ENCODE data around the gene ADD2.
"Not testable (repeated sequence)": the region's sequence is repeated elsewhere in the genome, so short reads cannot be mapped to it uniquely, and the experiment has no call there.

Gene ADD2

DNA sequence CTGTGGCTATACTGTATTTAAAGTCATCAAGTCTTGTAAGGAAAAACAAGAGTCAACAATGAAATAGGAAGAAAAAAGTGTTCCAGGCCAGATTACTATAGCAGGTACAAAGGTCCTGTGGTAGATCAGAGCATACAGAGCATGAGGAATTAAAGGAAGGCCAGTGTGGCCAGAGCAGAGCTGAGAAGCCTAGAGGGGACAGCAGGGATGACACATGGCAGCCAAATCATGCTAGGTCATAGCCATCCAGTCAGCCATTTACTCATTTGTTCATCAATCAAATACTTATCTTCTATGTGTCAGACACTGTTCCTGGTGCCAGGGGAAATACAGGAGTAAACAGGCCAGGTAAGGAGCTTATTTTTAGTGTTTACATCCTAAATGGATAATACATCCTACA, 24.3 kb downstream of the ADD2 start:
- TF ChIP-seq, protein P1, sequence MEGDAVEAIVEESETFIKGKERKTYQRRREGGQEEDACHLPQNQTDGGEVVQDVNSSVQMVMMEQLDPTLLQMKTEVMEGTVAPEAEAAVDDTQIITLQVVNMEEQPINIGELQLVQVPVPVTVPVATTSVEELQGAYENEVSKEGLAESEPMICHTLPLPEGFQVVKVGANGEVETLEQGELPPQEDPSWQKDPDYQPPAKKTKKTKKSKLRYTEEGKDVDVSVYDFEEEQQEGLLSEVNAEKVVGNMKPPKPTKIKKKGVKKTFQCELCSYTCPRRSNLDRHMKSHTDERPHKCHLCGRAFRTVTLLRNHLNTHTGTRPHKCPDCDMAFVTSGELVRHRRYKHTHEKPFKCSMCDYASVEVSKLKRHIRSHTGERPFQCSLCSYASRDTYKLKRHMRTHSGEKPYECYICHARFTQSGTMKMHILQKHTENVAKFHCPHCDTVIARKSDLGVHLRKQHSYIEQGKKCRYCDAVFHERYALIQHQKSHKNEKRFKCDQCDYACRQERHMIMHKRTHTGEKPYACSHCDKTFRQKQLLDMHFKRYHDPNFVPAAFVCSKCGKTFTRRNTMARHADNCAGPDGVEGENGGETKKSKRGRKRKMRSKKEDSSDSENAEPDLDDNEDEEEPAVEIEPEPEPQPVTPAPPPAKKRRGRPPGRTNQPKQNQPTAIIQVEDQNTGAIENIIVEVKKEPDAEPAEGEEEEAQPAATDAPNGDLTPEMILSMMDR (IDR thresholded peaks at IDR 0.05; ENCODE audit: borderline replicate concordance, insufficient read depth, low read depth, low read length), result no peak
- H3K4me3 ChIP-seq (ENCODE audit: low read depth, low read length), result no peak overlapping the region

DNA sequence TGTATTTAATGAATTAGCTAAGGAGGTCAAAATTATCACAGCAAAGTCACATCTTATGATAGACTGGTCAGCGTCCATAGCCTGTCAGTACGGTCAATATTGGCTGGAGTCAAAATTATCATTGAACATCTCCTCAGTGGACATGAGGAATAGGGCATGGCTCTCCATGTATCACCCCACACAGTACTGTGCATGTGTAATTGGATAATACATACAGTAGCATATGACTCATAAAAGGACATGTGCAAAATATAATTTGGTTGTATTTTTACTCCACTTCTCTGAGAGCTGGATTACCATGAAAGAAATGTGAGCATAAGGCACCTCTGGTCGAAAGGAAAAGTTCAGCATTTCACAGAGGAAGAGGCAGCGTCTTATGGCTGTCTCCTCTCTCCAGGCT, 24.9 kb downstream of the ADD2 start:
- no peak overlapping the region for H3K4me3 ChIP-seq (ENCODE audit: low read depth, low read length)
- TF ChIP-seq, protein P1 (IDR thresholded peaks at IDR 0.05; ENCODE audit: borderline replicate concordance, insufficient read depth, low read depth, low read length), result no peak

DNA sequence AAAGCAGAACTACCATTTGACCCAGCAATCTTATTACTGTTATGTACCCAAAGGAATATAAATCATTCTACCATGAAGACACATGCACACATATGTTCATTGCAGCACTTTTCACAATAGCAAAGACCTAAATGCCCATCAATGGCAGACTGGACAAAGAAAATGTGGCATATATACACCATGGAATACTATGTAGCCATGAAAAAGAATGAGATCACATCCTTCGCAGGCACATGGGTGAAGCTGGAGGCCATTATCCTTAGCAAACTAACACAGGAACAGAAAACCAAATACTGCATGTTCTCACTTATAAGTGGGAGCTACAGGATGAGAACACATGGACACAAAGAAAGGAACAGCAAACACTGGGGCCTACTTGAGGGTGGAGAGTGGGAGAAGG, 28.5 kb downstream of the ADD2 start:
- H3K4me3 ChIP-seq (ENCODE audit: low read depth, low read length), result not testable (repeated sequence)

DNA sequence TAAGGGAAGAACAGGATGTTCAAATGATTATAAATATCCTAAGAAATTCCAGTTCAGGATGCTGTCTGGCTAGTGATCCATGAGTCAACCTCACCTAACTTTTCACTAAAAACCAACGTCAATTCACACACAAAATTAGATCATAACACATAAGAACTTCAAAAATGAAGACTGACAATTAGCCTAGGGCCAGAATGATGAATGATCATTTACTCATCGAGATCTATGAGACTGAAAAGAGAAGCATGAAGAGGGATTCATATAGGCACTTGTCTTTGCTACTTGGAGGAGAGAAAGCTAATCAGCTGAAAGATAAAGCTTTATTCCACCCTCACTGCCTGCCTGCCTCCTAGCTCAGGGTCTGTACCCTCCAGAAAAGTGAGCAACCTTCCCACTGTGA, 29.8 kb downstream of the ADD2 start:
- TF ChIP-seq, protein P1 (IDR thresholded peaks at IDR 0.05; ENCODE audit: borderline replicate concordance, insufficient read depth, low read depth, low read length), result no peak
- no peak overlapping the region for H3K4me3 ChIP-seq (ENCODE audit: low read depth, low read length)

DNA sequence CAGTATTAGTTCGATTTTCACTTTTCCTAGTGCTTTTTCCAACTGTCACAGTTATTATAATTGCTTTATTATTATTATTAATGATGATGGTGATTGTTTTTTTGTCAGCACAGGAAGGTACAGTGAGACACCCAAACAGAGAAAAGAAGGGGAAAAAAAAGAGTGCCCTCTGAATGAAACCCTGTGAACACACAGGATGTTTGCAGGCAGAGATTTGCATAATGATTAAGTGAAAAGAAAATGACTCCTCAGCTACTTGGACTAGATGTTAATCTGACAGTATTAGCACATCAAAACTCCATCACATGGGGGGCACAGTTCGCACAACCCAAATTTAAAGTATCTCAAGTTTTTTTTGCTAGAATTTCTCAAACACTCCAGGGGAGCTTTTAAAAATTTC, 32.9 kb downstream of the ADD2 start:
- TF ChIP-seq, protein P1 (IDR thresholded peaks at IDR 0.05; ENCODE audit: borderline replicate concordance, insufficient read depth, low read depth, low read length), result no peak
- no peak overlapping the region for H3K4me3 ChIP-seq (ENCODE audit: low read depth, low read length)

DNA sequence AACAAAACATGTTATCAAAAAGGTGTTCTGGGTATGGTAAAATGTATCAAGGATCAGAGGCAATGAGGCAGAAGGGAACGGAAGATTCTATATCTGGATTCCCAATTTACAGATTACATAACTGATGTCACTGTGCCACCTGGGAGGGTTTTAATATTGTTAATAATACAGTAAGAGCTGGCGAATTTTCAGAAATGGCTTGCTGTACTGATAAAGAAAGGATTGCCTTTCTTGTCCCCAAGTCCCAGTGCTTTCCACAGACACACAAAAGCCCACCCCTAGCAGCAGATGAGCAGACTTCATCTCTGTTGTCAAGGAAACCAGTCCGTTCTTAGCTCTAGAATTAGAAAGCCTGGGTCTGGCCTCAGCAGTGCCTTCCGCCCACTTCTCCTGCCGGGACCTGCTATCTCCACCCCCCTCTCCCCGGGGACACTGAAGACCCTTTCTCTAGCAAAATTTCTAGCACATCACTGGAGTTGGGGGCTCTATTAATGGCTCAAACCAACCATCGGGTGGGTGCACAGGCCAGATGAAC, 34.3 kb downstream of the ADD2 start:
- TF ChIP-seq, protein P1 (IDR thresholded peaks at IDR 0.05; ENCODE audit: borderline replicate concordance, insufficient read depth, low read depth, low read length), result no peak
- no peak overlapping the region for H3K4me3 ChIP-seq (ENCODE audit: low read depth, low read length)

DNA sequence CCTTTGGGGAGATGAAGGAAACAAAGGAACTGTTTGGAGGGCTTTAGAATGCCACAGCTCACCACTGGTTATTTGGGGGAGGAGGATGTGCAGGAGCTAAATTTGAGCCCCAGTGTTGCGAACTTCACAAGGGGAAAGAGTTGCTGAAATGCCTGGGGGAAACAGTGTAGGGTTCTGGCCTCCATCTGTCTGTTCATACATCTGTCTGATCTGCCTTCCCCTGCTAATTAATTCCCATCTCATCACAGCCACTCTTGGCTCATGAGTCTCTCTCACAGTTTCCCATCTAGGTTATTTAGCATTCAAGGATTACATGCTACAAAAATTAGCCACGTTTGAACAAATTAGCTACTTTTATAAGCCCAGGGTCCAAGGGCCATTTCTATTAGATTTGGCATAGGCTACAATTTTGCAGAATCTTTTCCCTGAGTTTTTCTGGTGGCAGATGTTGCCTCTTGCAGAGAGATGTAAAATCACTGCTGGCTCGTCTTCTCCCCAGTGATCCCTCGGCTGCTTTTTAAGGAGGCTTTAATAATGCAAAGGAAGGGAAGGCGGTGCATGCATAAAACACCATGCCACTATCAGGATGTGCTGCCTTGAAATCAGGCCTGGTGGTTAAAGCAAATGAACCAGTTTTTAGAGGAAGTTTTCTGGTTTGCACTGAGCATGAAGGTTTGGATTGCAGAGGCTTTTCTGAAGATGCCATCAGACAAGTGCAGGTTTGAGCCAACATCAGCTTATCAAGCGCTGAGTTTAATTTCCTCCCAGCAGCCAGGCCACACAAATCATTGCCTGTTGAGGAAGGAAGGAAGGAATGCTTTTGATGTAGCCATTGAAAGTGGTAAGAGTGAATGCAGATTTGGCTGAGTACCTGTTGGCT, 35.0 kb downstream of the ADD2 start:
- TF ChIP-seq, protein P1 (IDR thresholded peaks at IDR 0.05; ENCODE audit: borderline replicate concordance, insufficient read depth, low read depth, low read length), result no peak
- H3K4me3 ChIP-seq (ENCODE audit: low read depth, low read length), result no peak overlapping the region
